ELF-1 (cell line): ENCODE data around the gene LRRC18.
A peak's percentile ranks its signal among the peaks of the same experiment; 100 is the strongest.

ENCODE experiments used
- DNase-seq: peaks from one replicate; pipeline ENCODE4 v3.0.0-alpha.2; 2016; ENCODE audit warnings: low read depth, low spot score

The LRRC18 gene

DNA sequence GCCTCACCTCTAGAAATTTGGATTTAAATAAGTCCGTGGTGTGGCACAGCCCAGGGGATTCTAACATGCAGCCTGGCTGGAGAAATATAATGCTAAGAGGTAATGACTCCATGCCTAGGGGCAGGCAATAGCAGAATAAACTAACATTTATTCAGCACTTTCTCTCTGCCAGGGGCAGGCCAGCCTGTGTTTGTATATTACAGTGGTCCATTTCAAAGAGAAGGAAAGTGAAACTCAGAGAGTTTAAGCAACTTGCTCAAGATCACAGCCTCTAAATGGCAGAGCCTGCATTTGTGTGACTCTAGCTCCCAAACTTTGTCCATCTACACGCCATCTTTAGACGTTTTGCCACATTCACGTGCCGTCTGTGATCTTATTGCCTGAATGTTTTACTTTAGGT, 6.7 kb upstream of the LRRC18 start:
- DNase-seq: no peak

DNA sequence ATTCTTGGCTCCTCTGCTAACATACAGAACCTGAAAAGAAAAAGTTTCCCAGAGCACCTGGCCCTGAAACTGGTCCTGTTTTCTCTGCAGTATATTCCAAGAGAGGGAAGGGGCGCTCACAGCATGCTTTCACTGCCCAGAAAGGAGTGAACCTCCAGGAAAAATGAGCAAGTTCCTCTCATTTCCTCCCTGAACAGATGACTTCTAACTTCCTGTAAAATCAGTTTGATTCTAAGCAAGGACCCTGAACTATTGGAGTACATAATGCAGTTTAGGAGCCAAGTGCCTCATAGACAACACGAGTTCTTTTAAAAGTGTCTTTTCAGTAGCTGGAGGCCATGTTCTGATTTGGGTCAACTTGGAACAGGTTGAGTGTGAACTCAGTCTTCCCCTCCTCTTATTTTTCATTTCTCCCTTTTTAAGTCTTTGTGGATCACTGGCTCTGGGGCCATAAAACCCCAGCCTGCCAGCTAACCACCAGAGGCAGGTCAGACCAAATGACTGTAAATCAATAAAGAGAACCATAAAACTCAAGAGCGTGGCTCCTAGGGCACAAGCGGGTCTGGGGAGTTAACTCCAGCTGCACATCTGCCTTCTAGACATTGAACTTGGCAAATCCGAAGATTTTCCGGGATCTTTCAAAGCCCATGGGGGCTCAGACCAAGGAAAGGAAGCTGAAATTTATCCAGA, 5.9 kb upstream of the LRRC18 start:
- DNase-seq: peak; percentile 7

DNA sequence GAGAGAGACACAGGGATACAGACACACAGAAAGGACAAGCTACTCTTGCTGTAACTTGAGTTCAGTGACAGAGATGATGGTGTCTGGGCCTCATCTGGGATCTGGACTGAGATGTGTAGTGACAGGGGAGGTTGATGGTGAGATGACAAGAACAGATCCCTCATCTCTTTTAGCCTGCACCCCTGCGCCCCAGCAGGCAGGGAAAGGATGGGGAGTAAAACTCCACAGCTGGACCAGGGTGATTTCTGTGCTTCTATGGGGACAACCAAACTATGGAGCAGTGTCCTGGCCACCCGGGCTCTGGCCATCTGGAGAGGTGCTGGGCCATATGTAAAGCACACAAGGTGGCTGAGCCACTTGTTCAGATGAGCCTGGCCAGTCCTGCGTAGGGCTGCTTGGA, 4.5 kb upstream of the LRRC18 start:
- no peak for DNase-seq

DNA sequence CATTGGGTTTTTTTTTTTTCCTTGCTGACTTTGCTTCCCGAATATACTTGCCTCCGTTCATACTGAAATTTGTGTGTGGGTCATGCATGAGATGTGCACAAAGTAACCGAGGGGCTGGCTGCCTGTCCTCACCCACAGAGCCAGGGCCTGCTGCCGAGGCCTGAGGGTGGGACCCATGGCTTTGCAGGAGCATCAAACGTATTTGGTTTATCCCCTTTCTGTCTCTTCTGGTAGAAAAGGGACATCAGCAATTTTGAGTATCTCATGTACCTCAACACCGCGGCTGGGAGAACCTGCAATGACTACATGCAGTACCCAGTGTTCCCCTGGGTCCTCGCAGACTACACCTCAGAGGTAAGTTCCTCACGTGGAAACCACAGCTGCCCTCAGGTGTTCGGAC, 3.5 kb upstream of the LRRC18 start:
- DNase-seq: no peak

DNA sequence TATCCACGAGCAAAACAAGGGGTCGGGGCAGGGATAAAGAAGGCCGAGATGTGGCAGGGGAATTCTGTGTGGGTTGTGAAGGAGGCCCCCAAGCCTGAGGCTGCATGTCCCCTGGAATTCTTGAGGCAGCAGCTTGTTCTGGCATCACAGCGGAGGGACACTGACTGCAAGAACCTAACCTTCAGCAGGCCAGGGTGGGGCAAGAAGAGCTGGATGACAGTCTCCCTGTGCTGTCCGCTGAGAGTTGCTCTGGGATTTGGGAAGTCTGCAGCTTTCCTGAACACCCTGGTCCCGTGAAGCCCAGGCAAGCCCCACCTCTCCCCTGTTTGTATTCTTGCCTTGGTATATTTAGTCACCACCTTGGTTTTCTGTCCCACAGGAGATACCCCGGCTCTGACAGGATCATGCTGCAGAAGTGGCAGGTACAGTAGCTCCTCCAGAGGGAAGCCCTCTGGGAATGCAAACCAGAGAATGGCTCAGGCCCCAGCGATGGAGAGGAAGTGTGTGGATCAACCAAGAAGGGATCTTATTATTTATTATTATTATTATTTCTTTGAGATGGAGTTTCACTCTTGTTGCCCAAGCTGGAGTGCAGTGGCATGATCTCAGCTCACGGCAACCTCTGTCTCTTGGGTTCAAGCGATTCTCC, 1.9 kb upstream of the LRRC18 start:
- no peak for DNase-seq

DNA sequence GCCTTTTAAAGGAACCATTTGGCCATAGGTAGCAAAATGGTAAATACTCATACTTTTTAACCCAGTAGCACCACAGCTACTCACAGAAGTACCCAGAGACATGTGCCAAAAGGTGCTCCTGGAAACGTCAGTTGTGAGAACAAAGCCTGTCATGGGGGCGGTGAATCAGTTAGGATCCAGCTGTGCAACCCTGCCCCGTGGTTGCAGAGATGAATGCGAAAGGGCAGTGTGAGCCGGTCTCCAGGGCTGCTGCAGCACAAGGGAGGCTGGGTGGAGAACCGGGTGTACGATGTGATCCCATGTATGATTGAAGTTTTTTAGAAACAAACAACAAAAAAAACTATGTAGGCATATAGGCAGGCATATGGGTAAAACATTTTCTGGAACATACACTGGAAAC, 1.3 kb upstream of the LRRC18 start:
- peak; percentile 49 for DNase-seq

DNA sequence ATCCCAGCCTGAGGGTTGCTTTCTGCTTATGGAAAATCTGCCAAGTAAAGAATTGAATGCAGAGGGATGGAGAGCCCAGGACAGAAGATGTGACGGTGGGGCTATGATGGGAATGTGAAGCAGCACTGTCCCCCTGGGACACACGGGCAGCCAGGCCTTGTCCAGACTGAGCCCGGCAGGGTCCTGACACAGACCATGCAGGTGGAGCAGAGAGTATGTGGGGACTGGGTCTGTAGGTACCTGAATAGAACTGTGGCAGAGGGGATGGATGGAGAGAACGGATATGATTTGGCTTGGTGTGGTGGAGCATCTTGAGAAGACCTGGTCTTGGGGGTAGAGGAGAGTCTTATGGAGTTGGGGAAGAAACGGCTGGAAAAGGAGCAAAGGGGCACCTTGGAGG, 732 bp upstream of the LRRC18 start:
- DNase-seq: no peak

DNA sequence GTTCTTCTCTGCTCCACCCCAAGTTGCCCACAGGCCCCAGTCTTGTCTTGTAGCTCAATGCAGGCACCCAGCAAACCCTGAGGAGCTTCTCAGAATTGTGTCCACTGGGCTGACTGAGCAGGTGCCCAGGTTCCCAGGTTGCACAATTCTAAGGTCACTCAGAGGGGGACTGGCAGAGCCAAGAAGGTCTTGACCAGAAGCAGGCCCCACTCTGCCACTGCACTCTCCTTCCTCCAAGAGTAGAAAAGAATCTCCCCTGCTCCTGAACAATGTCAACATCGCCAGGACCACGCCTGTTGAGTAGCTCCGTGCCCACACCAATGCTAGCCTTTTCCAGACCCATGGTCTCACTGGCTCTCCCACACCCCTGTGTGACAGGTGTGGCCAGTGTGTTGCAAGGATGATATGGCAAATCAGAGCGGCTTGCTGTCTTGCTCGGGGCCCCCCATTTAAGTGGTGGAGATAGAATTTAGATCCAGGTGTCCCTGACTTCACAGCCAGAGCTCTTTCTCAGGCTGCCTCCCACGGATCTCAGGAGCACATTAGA, 577 bp downstream of the LRRC18 start:
- no peak for DNase-seq

DNA sequence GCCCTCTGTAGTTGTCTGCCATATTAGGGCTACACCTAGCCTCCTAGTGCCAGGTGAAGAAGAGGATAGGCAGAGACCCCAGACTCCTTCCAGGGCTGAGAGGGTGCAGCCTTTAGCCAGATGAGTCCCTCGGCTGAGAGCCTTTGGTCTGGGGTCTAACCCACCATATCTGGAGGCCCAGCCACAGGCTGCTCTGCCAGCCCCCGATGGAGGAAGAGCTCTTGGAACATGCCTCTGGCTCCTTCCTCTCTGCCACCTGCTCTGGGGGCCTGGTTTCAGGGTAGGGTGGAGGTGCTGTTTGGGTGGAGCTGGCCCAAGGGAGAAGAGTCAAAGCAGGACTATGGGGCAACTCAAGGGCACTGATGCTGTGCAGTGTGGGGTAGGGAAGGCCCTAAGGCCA, 1.4 kb downstream of the LRRC18 start:
- no peak for DNase-seq

DNA sequence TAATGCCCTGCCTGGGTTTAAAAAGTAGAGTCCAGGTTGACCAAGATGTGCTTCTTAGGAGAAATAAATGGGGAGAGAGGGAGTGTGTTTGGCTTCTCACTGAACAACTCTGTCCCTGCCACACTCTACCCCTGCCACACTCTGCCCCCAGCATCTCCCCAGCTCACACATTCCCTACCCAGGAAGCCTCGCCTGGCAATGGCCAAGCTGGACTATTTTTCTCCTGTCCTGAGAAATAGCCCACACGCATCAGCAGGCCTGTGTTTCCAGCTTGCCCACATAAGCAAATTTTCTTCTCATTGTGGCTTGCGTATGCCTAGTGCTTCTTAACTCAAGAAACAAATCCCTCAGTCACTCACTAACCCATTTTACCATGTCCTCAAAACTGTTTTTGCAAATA, 1.8 kb downstream of the LRRC18 start:
- DNase-seq: no peak

DNA sequence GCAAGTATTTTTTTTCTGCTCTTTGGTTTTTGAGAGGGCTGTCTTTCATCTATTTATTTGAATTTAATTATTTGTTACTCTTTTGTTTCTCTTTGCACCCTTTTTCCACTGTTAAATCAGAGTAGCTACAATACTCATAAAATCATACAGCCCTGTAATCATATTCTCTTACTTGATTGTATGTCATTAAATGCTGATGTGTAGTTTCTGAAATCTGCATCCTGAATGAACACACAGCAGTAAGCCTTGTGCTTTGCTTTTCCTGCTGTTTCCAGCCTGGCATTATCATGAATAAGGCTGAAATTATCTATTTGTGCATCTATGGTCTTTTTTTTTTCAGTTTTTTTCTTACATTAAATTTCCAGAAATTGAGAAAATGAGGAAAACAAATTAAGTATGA, 4.1 kb downstream of the LRRC18 start:
- no peak for DNase-seq

DNA sequence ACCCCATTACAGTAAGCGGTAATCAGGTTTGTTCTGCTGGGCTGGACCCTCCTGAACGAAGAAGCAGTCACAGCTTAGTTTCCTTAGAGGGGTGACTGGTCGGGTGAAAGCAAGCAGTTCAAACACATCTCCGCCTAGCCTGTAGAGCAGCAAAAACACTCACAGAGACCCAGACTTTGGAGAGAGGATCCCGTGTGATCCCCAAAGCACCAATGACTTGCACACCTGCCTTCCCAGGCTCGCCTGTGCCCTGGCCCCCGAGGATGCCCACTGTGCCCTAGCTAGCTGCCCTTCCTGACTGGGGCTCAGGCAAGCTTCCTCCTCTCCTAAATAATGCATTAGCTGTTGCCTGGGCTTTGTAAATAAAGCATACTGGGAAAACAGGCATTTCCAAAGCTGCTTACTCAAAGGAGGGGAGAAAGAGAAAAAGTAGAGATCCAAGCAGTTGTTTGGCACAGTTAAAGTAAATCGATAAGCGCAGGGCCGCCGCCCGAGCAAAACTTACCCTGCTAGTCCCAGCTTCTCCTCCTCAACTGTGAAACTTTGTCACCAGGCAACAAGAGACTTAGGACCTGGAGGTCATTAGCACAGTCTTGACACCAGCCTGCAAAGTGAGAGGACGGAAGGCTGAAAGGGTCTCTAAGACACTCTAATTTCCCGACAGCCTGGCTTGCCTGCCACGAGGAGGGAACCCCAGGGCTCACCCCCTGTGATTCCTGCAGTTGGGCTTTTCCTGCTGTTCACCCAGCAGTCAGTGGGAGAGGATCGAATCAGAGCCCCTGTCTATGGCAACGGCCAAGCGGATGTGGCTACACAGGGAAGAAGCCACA, 4.8 kb downstream of the LRRC18 start:
- DNase-seq: peak; percentile 35

DNA sequence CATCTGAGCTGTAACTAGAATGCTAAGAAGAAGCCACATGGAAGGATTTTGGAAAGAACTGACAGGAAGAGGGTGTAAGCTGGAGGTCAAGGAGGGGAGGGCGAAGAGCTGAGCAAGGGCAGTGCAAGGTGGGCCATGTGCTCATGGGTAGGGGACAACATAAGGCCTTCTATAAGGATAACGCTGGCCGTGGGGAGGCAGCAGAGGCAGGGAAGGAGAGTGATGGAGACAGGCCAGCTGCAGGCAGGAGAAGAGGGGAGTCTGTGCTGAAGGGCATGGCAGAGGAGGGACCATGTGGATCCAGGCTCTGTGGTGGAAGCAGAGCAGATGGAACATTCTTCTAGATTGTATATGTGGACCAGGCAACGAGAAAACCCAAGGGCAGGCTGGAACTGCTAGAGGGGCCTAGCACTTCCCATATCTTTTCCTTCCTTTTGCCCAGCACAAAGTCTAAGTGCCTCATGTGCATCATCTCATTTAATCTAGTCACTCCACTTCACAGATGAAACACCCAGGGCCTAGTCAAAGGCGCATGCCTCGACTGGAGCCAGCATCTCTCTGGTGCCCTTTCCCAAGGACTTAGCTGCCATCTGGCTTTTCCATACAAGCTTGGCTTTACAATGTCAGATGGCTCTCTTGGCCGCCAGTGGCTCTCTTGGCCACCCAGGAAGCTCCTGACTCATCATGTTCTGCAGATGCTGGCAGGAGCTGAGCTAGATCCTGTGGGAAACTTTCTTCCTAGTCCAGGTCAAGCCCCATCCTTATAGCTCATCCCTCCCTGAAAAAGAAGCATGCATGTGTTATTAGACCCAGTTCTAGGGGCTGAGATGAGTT, 6.6 kb downstream of the LRRC18 start:
- DNase-seq: no peak

DNA sequence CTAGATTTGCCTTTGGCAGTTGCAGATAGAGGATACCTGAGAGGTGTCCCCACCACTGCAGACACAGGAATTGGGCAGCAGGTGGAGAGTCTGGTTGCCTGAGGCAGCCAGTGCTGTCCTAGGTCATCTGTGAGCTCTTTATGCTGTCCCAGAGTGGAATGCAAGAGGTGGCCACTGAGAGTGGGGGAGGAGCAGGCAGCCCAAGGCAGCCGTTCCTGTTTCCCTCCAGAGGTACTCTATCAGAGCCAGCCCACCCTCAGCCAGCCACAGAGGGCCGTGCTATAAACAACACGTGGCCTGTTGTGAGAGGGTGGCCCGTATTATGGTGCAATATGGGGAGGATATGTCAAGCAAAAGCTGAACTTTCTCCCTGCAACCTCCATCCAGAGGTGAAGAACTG, 8.5 kb downstream of the LRRC18 start:
- DNase-seq: peak; percentile 94

DNA sequence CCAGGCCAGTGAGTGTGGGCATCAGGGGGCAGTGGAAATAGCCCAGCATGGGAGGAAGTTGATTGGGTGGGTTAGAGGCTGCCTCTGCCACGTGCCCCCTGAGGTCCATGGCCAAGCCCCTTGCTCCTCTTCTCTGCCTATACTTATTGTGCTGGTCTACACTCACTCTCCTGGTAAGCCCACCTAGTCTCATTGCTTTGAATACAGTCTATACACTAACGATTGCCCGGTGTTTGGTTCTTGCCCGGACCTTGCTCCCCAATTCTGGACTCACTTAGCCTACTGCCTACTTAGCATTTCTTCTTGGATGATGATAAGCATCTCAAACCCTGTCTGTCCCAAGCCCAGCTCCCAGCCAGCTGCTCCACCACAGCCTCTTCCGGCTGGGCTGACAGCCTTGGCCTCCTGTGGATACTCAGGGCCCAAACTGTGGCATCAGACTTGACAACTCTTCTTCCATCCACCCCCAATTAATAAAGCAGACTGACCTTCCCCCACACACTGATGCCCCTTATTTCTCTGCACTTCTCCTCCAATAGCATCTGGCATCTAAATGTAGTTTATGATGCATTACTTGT, 10.1 kb downstream of the LRRC18 start:
- DNase-seq: no peak

DNA sequence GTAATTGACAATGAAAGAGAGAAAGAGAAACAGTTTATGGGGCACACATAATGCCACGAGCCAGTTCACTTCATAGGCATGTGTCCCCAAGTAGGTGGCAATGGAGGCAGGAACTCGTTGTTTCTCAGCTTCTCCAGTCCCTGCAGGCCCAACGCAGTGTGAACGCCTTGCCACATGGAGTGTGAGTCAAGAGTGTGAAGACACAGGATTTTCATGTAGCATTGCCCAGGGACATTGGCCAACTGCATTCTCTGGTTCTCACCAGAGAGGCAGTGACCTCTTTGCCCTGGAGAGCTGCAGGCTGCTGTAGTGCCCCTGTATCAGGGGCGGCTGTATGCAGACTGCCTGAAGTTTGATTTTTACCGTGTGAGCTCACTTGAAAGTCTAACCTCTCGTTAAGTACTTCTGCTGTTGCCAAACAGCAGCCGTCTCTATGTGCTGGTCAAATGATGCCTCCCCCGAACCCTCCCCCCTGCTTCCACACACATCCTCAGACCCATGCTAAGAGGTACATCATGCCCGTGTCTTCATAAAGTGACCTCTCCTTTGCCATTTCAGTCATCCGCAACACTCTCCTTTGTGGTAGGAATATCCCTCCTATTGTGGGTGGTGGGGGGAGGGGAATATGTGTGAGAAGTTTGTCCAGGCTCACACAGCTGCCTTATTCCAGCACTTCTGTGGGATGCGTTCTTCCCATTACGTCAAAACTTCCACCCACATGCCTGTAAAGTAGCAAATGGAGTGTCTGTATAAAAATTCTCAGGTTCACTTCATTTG, 12.7 kb downstream of the LRRC18 start:
- DNase-seq: no peak

DNA sequence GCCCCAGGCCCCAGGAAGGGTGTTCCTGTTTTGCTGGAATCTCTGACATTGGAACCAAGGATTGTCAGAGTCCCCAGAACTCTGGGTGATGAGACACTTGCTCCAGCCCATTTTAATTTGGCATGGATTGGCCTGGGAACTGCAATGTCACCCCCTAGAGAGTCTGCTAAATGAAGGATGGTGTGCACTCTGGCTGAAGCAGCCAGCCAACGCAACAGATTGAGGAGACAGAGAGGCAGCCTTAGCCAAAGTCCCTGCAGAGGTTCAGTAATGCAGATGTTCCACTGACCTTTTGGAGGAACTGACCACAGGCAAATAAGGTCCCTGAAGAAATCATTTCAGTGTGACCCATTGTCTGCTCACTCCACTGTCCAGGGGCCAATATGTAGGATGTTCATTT, 13.4 kb downstream of the LRRC18 start:
- DNase-seq: no peak

DNA sequence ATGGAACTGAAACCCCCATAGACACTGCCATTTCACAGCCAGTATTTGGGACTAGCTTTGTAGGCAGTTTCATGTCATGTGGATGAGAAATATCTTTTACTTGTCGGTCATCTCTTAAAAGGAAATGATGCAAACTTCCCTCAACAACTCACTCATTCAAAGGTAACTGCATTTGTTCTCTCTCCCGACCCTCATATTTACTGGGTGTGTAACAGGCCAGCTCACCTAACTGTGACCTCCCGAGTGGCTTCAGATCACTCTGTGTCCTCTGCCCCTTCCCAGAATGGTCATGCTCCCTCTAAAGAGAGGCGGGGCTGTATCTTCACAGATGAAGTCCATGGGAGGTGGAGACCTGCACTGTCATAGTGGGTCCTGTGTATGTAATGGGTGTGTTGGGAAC, 14.7 kb downstream of the LRRC18 start:
- DNase-seq: no peak

DNA sequence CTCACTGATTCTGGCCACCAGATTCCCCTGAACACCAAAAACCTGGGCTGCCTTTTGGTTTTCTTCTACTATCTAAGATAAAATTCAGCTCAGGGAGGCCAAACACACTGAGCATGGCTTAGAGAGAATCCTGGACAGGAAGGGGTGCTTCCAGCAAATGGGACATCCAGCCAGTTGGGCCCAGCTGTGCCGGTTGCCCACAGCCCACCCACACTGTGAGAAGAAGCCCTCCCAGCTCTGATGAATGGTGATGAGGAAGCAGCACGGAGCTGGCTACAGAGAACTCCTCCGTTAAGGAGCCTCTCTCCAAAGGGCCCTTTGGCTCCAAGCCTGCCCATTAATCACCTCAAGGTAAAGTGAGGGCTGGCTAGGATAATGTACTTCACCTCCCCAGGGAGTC, 15.9 kb downstream of the LRRC18 start:
- DNase-seq: no peak

DNA sequence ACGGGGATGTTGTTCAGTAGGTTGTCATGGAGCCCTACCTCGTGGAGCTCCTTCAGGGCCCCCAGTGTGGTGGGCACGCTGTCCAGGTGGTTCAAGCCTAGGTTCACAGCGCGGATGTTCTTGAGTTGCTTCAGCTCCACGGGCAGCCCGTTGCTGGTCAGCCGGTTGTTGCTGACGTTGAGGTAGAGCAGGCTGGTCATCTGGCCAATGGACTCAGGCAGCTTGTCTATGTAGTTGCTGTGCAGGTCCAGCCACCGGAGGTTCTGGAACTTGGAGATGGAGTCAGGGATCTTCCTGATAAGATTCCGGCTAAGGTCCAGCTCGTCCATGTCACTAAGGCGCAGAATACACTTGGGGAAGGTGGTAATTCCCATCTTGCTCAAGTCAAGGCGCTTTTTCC, 26.0 kb downstream of the LRRC18 start:
- no peak for DNase-seq

DNA sequence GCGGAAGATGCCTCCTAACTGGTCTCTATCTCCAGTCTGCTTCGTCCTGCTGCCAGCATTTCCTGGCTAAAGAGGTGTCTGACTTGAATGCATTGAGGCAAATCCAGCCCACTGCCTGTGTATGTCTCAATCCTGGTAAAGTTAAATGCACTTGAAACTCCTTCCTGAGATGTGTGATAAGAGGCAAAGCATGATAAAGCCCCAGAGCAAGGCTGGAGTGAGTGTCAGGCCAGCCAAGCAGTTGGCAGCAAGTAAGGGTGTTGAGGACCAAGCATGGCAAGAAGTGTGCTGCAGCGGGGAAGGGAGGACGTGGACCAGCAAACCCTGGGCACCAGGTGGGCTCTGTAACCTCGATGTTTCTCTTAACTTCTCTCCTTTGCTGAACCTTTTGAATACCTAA, 29.1 kb downstream of the LRRC18 start:
- DNase-seq: no peak
